Heart left ventricle (tissue), 16 donors: ENCODE results near the gene DIS3L2. TPM values are rescaled to one million over a fixed set of nuclear protein-coding genes. Genes with fewer than 3 reads are reported as not detected.

Source experiments
- ATAC-seq, 4 donors: fragments of 200-7000 bp; cut with Tn5 transposase; one replicate each; pipeline ENCODE4 v1.9.1; 2020 to 2022; ENCODE audit warnings: moderate library complexity in 4 of 4, mild to moderate bottlenecking in 3 of 4, moderate number of reproducible peaks in 1 of 4
- DNase-seq, 5 donors: peaks; one replicate each; pipeline ENCODE4 v3.0.0-alpha.2; 2020
- H3K27ac ChIP-seq, 12 donors: fragments of 200-600 bp; sonication (generic) in 4 of 12; one replicate each; pipeline versions ENCODE4 v1.5.0 to v1.8.0; 2016 to 2022; ENCODE audit warnings: mild to moderate bottlenecking in 2 of 12
- H3K27me3 ChIP-seq, 9 donors: fragments of 200-600 bp; sonication (generic) in 2 of 9; one replicate each; pipeline versions ENCODE4 v1.5.1 to v1.8.0; 2016 to 2022; ENCODE audit warnings: mild to moderate bottlenecking in 3 of 9
- H3K36me3 ChIP-seq, 9 donors: fragments of 200-600 bp; sonication (generic) in 2 of 9; one replicate each; pipeline versions ENCODE4 v1.5.0 to v1.8.0; 2018 to 2022; ENCODE audit warnings: mild to moderate bottlenecking in 2 of 9
- H3K4me1 ChIP-seq, 12 donors: fragments of 200-600 bp; sonication (generic) in 4 of 12; one replicate each; pipeline versions ENCODE4 v1.5.0 to v1.8.0; 2016 to 2022; ENCODE audit warnings: mild to moderate bottlenecking in 3 of 12
- H3K4me3 ChIP-seq, 12 donors: fragments of 200-600 bp; sonication (generic) in 4 of 12; one replicate each; pipeline versions ENCODE4 v1.5.0 to v1.8.0; 2017 to 2022; ENCODE audit warnings: mild to moderate bottlenecking in 9 of 12, moderate library complexity in 4 of 12
- H3K9me3 ChIP-seq, 12 donors: fragments of 200-600 bp; sonication (generic) in 4 of 12; one replicate each; pipeline versions ENCODE4 v1.5.0 to v1.8.0; 2016 to 2022; ENCODE audit warnings: mild to moderate bottlenecking in 1 of 12
- CTCF ChIP-seq, 12 donors: fragments of 200-600 bp; sonication (generic) in 4 of 12; IDR thresholded peaks; one replicate each; pipeline versions ENCODE4 v1.5.0 to v1.8.0; 2018 to 2022; ENCODE audit warnings: antibody characterized with exemption in 12 of 12, mild to moderate bottlenecking in 5 of 12
- POLR2A ChIP-seq, 2 donors: fragments of 450-650 bp; IDR thresholded peaks; one replicate each; pipeline ENCODE4 v1.6.1; 2017; ENCODE audit warnings: antibody characterized with exemption in 2 of 2, mild to moderate bottlenecking in 2 of 2, moderate library complexity in 2 of 2
- WGBS, 4 donors: extraction: QIAGEN DNeasy Blood & Tissue Kit in 2 of 4; methylation state at CpG; one replicate each; pipeline versions ENCODE4 v1.1.5 to v1.1.7; 2013 to 2018; 5-methylcytosine and 5-hydroxymethylcytosine counted together
- intact Hi-C, 10 donors: fragments of 100-400 bp; cut with DNase I; formaldehyde crosslinking; loops; one replicate each; pipeline versions ENCODE4 v1.11.1 to v1.14.2; 2022
- polyA plus RNA-seq, 2 donors: library from polyadenylated mRNA; stranded (reverse); fragments of 200-250 nt; gene quantifications; one replicate each; pipeline ENCODE4 v1.2.3, GENCODE V29; 2013
- total RNA-seq, 9 donors: library from RNA; depleted of rRNA in 2 of 9; stranded (reverse); fragments of >200 nt in 2 of 9; fragmentation: NEBNext Ultra II Directional in 3 of 9; extraction: Animal tissue kit (Norgen Biotek cat#: 25700) in 3 of 9; gene quantifications; one replicate each; pipeline versions ENCODE4 v1.1.0 to v1.2.4, GENCODE V29; 2016 to 2023
- donor health status: ischemic (EF 13 %, LVEDD 7.1; RV severe dilation, severe dysfunction).
- donor health status: healthy with polysubstance abuse.
- donor health status: DM: no; HTN: yes; CAD: no.
- donor health status: DM: no; HTN: no; CAD: no.
- donor health status: ischemic (EF 25% LVEDD 6.9; RV normal size, moderate dysfunction).
- donor health status: ischemic (EF 25% LVEDD 5.7; RV mildly dilated, moderate dysfunction).
- donor health status: healthy.
- donor health status: DM: yes; HTN: yes; CAD: no.
- donor health status: ischemic (EF 35%, LVEDD 5.7; RV mildly dilated, moderate dysfunction).
- donor health status: nonischemic (EF 11% LVEDD 7.7; RV severe dilation, severe dysfunction).
- donor health status: DM: yes; HTN: yes; CAD: no.
- donor health status: PGD.
- donor health status: ischemic (EF 29% LVEDD 5.4; RV normal size, mild dysfunction).
- donor health status: nonischemic (EF 23%, LVEDD 6.1; RV moderate dilation, normal function).

DIS3L2 gene
- total and polyA plus RNA-seq, 11 donors = 12.4 to 27.3 (median 21.8) TPM

GRCh38 chr2:232026910-232027309, 65.4 kb downstream of the DIS3L2 start:
- Histone ChIP-seq H3K36me3 (peaks cover 0 to 51% (median 30%) of the 10 kb centered on the region in 9 donors), H3K4me3 (no peak overlapping the region), H3K27ac (no peak overlapping the region), H3K9me3 (no peaks in the 10 kb centered on the region), H3K27me3 (no peaks in the 10 kb centered on the region), H3K4me1 (peaks cover 0 to 24% (median 11%) of the 10 kb centered on the region in 12 donors)
- ATAC-seq = no peak
- no peak for TF ChIP-seq POLR2A (IDR thresholded peaks at IDR 0.05)
- TF ChIP-seq CTCF (IDR thresholded peaks at IDR 0.05) = no peak
- DNase-seq = no peak
- 97 to 99% (median 98%) methylated on average over 2 of the region's 2 CpGs for WGBS, 4 donors
- intact Hi-C loops = loop anchor here in 1 of 10 donors (5.0 kb wide), 1 partner anchor 95 kb away; no protein-coding TSS in a partner anchor

GRCh38 chr2:232027530-232027929, 66.0 kb downstream of the DIS3L2 start:
- ATAC-seq = no peak
- H3K27me3 ChIP-seq = no peaks in the 10 kb centered on the region
- no peaks in the 10 kb centered on the region for H3K9me3 ChIP-seq
- intact Hi-C loops = loop anchor here in 1 of 10 donors (5.0 kb wide), 1 partner anchor 95 kb away; no protein-coding TSS in a partner anchor
- H3K4me3 ChIP-seq = no peak overlapping the region
- no peak for DNase-seq
- peaks cover 0 to 53% (median 27%) of the 10 kb centered on the region in 9 donors for H3K36me3 ChIP-seq
- no peak for TF ChIP-seq POLR2A (IDR thresholded peaks at IDR 0.05)
- TF ChIP-seq CTCF (IDR thresholded peaks at IDR 0.05) = no peak
- peaks cover 0 to 20% (median 11%) of the 10 kb centered on the region in 12 donors for H3K4me1 ChIP-seq
- no peak overlapping the region for H3K27ac ChIP-seq

GRCh38 chr2:232028071-232028470, 66.6 kb downstream of the DIS3L2 start:
- intact Hi-C loops = loop anchor here in 1 of 10 donors (5.0 kb wide), 1 partner anchor 96 kb away; no protein-coding TSS in a partner anchor
- H3K9me3 ChIP-seq = peaks cover 0 to 3% (median 0%) of the 10 kb centered on the region in 12 donors
- TF ChIP-seq POLR2A (IDR thresholded peaks at IDR 0.05) (no peak), CTCF (IDR thresholded peaks at IDR 0.05) (no peak)
- peaks cover 0 to 19% (median 10%) of the 10 kb centered on the region in 12 donors for H3K4me1 ChIP-seq
- DNase-seq (no peak), ATAC-seq (peak in 1 of 4 donors; percentile 39)
- no peak overlapping the region for H3K27ac ChIP-seq
- 81 to 89% (median 84%) methylated on average over 2 of the region's 2 CpGs for whole genome bisulfite sequencing, 4 donors
- H3K4me3 ChIP-seq = no peak overlapping the region
- no peaks in the 10 kb centered on the region for H3K27me3 ChIP-seq
- H3K36me3 ChIP-seq = peaks cover 0 to 50% (median 27%) of the 10 kb centered on the region in 9 donors

GRCh38 chr2:232028631-232029030, 67.1 kb downstream of the DIS3L2 start:
- intact Hi-C loops = loop anchor here in 1 of 10 donors (5.0 kb wide), 1 partner anchor 96 kb away; no protein-coding TSS in a partner anchor
- Histone ChIP-seq H3K36me3 (peaks cover 0 to 44% (median 23%) of the 10 kb centered on the region in 9 donors), H3K4me1 (peaks cover 0 to 19% (median 10%) of the 10 kb centered on the region in 12 donors), H3K4me3 (no peak overlapping the region), H3K9me3 (peaks cover 0 to 3% (median 0%) of the 10 kb centered on the region in 12 donors), H3K27me3 (no peaks in the 10 kb centered on the region), H3K27ac (no peak overlapping the region)
- DNase-seq = peak in 4 of 5 donors; percentile 39 to 64 (median 52)
- ATAC-seq = peak; percentile 61 to 92 (median 84)
- no peak for TF ChIP-seq CTCF (IDR thresholded peaks at IDR 0.05)
- no peak for TF ChIP-seq POLR2A (IDR thresholded peaks at IDR 0.05)
